ENCODE results near the gene ACLY.
"Not testable (repeated sequence)": the region's sequence is repeated elsewhere in the genome, so short reads cannot be mapped to it uniquely, and the experiment has no call there.

The ACLY gene

DNA sequence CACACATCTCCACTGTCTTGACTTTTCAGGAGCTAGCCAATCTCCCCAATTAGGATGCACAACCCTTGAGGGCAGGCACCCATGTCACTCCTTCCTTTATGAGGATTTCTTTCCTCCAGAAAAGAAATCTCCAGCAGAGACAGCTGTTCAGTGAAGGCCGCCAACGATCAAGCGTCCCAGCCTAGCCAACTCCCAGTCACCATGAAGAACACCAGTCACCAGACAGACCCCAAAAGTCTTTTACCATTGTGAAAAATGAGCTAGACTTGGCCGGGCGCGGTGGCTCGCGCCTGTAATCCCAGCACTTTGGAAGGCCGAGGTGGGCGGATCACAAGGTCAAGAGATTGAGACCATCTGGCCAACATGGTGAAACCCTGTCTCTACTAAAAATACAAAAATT lies 88.8 kb downstream of the ACLY start:
- DNase-seq (ENCODE audit: low read depth) = not testable (repeated sequence)

DNA sequence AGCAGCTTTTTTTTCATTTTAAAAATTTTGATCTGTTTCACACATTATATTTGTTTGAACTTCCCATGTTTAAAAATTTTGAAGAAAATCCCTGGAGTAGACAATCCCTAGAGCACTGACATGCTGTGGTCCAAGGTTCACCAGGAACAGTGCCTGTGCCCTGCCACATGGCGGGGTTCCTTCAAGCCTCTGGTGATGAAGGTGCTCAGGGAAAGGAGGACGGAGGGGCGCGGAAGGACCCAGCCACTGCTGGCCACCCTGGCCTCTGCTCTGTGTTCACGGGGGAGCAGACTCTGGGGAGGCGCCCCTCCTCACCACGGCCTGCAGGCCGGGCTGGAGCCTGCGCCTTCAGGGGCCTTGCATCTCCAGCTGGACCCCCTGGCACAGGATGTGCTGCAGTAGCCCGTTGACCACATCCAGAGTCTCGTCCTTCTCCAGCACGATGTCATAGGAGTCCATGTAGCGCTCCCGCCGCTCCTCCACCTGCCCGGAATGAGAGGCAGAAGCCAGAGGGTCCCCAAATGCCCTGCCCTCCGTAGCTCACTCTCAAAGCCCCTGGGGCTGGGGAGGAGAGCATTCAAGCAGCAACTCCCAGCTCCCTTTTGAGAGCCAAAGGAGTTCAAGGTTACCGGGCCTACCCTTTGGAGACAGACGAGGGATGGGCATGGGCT lies 93.4 kb downstream of the ACLY start:
- no peak for DNase-seq (ENCODE audit: low read depth)

DNA sequence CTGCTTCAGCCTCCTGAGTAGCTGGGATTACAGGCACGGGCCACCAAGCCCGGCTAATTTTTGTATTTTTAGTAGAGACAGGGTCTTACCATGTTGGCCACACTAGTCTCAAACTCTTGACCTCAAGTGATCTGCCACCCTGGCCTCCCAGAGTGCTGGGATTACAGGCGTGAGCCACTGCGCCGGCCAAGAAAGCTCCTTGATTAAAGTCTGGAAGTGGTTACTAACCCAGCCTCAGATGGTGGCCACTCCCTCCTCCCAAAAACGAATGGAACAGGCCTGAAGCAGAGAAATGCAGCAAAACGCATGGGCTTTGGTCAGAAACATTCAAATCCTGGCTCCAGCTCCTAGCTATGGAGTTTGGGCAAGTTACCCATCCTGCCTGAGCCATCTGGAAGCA lies 94.7 kb downstream of the ACLY start:
- DNase-seq (ENCODE audit: low read depth) = no peak

DNA sequence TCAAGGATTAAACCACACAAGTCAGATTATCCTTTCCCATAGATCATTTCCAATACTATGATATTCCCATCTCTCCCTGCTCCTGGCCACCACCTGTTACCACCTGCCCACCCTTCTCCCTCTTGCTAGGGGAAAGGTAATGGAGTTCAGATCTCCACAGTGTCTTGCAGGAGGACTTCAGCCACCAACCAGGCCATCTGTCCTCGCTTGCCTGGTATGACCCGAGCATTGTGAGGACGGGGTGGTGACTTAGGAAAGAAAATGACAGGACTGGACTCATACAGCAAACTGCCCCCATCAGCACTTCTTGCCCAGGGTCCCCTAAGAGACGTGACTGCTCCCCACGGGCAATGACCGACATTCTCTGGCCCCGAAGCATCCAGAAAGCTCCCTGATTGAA lies 95.2 kb downstream of the ACLY start:
- no peak for DNase-seq (ENCODE audit: low read depth)

DNA sequence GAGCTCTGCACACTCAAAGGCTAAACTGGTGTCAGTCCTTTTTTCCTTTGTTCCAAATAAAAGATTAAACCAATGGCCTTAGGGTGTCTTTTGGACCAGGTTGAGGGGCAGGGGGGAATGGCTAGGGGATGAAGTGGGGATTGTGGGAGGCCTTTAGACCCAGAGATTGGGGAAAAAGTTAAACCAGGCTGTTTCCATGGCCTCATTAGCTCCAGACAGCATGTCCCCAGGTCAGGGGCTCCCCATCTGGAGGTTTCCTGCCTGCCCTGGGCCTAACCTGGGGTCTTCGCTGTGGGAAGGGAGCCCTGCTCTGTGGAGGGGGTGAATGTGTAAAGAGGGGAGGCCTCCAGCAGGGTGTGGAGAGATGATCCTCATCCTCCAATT lies 95.6 kb downstream of the ACLY start:
- DNase-seq (ENCODE audit: low read depth) = no peak

DNA sequence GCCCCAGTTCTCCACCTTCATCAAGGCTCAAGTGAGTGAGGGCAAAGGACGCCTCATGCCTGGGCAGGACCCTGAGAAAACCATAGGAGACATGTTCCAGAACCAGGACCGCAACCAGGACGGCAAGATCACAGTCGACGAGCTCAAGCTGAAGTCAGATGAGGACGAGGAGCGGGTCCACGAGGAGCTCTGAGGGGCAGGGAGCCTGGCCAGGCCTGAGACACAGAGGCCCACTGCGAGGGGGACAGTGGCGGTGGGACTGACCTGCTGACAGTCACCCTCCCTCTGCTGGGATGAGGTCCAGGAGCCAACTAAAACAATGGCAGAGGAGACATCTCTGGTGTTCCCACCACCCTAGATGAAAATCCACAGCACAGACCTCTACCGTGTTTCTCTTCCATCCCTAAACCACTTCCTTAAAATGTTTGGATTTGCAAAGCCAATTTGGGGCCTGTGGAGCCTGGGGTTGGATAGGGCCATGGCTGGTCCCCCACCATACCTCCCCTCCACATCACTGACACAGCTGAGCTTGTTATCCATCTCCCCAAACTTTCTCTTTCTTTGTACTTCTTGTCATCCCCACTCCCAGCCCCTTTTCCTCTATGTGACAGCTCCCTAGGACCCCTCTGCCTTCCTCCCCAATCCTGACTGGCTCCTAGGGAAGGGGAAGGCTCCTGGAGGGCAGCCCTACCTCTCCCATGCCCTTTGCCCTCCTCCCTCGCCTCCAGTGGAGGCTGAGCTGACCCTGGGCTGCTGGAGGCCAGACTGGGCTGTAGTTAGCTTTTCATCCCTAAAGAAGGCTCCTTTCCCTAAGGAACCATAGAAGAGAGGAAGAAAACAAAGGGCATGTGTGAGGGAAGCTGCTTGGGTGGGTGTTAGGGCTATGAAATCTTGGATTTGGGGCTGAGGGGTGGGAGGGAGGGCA lies 96.3 kb downstream of the ACLY start:
- DNase-seq (ENCODE audit: low read depth) = no peak

DNA sequence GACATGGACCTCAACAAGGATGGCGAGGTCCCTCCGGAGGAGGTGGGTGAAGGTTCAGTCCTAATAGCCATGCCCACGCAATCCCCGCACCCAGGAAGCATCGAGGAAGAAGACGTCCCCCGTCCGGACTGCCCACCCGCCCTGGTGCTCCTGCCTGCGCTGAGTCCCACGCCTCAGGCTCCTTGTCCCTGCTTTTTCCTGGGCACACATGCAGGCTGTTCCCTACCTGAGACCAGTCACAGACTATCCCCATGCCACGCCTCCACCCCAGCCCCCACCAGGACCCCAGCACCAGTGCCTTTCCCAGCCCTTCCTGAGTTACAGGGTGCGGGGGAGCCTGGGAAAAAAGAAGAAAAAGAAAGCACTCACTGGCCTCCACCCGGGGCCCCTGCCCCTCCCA lies 97.0 kb downstream of the ACLY start:
- DNase-seq (ENCODE audit: low read depth) = no peak

DNA sequence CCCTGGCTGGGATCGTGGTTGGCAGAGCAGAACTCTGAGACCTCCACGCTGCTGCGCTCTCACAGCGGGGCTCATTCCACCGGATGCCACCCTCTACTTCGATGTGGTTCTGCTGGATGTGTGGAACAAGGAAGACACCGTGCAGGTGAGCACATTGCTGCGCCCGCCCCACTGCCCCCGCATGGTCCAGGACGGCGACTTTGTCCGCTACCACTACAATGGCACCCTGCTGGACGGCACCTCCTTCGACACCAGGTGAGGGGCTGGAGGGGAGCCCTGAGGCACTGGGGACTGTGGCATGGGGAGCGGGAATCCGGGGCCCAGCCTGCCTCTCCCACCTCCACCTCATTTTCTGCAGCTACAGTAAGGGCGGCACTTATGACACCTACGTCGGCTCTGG lies 100.7 kb downstream of the ACLY start:
- DNase-seq (ENCODE audit: low read depth) = no peak
